K562 (cell line): Measurements from ENCODE around the gene ABHD8. TPM values are rescaled to one million over a fixed set of nuclear protein-coding genes. Genes with fewer than 3 reads are reported as not detected.
A peak's percentile ranks its signal among the peaks of the same experiment; 100 is the strongest.

Source experiments
- ATAC-seq: fragments of 200-7000 bp; cut with Tn5 transposase; 3 replicates; pipeline ENCODE4 v1.9.1; 2020; ENCODE audit warnings: moderate library complexity
- BruUV-seq: library from RNA; stranded (reverse); fragments of 400-500 nt; replicated peaks from 2 replicates; lab custom pipeline; 2021; lab: Mats Ljungman, UMichigan
- CTCF ChIA-PET: fragments of 300-600 bp; formaldehyde crosslinking; extraction: SDS; loops from one replicate; lab custom pipeline; 2021; ENCODE audit warnings: low intra/inter-chr PET ratio; lab: Yijun Ruan, JAX
- POLR2A ChIA-PET: fragments of 300-600, 350-650 bp; sonication (Branson Sonifier 250); formaldehyde crosslinking; extraction: SDS; loops from one replicate; lab custom pipeline; 2021; ENCODE audit warnings: antibody characterized with exemption, inconsistent platforms; lab: Yijun Ruan, JAX
- DNase-seq, 4 experiments: peaks; one replicate each; pipeline versions ENCODE4 v3.0.0 to v3.0.0-alpha.2; 2011 to 2018; ENCODE audit warnings: low spot score in 3 of 4, mixed read lengths in 3 of 4; ENCODE audit errors: extremely low read depth in 1 of 4
- FAIRE-seq: peaks from 2 replicates; lab custom pipeline; 2011; peaks lifted over from hg19 to GRCh38; lab: Jason Lieb, UNC
- H2AFZ ChIP-seq: 2 replicates; pipeline ENCODE4 v1.6.0; 2011; ENCODE audit warnings: low read depth, low read length, control low read depth, inconsistent platforms
- H3K27ac ChIP-seq: fragments of 200-600 bp; 3 replicates; pipeline ENCODE4 v1.8.0; 2011; ENCODE audit warnings: low read depth, mild to moderate bottlenecking, control low read depth, inconsistent platforms, low read length, moderate library complexity, mixed read lengths; ENCODE audit errors: extremely low read depth
- H3K27me3 ChIP-seq, 2 experiments: fragments of 300-600 bp in 1 of 2; 2 replicates in 1 of 2; 3 replicates in 1 of 2; pipeline versions ENCODE4 v1.6.0 to v1.8.0; 2011; ENCODE audit warnings: inconsistent platforms in 2 of 2, low read length in 2 of 2, mild to moderate bottlenecking in 1 of 2, mixed read lengths in 1 of 2, moderate library complexity in 1 of 2; ENCODE audit not compliant: control insufficient read depth in 2 of 2, insufficient read depth in 2 of 2
- H3K36me3 ChIP-seq: fragments of 300-600 bp; 3 replicates; pipeline ENCODE4 v1.8.0; 2011; ENCODE audit warnings: mild to moderate bottlenecking, low read length, inconsistent platforms; ENCODE audit not compliant: control insufficient read depth, insufficient read depth
- H3K4me1 ChIP-seq, 2 experiments: fragments of 200-600 bp in 1 of 2; replicated peaks in 1 of 2; 2 replicates in 1 of 2; 3 replicates in 1 of 2; pipeline versions ENCODE4 v1.5.1 to v1.8.0; 2011; ENCODE audit warnings: inconsistent platforms in 2 of 2, low read length in 2 of 2, mild to moderate bottlenecking in 1 of 2, mixed read lengths in 1 of 2, moderate library complexity in 1 of 2; ENCODE audit not compliant: control insufficient read depth in 2 of 2, insufficient read depth in 2 of 2
- H3K4me2 ChIP-seq: 2 replicates; pipeline ENCODE4 v1.6.1; 2011; ENCODE audit warnings: low read length, control low read depth, inconsistent platforms, mixed read lengths; ENCODE audit not compliant: insufficient read depth
- H3K4me3 ChIP-seq: fragments of 200-600 bp; sonication (generic), shearing (Covaris generic); 2 replicates; pipeline ENCODE4 v1.5.1; 2016; ENCODE audit warnings: control low read depth, inconsistent platforms
- H3K79me2 ChIP-seq: fragments of 200-600 bp; 3 replicates; pipeline ENCODE4 v1.8.0; 2011; ENCODE audit warnings: low read length, inconsistent platforms; ENCODE audit not compliant: control insufficient read depth, insufficient read depth
- H3K9ac ChIP-seq, 2 experiments: 2 replicates each; pipeline versions ENCODE4 v1.6.0 to v1.6.1; 2011; ENCODE audit warnings: low read depth in 2 of 2, low read length in 2 of 2, control low read depth in 1 of 2, inconsistent platforms in 1 of 2, mild to moderate bottlenecking in 1 of 2, mixed read lengths in 1 of 2; ENCODE audit not compliant: insufficient read depth in 1 of 2
- H3K9me1 ChIP-seq: one replicate; pipeline ENCODE4 v1.6.0; 2011; ENCODE audit warnings: inconsistent platforms, mild to moderate bottlenecking, low read length, moderate library complexity; ENCODE audit not compliant: control insufficient read depth, insufficient read depth
- H3K9me3 ChIP-seq: replicated peaks from 2 replicates; pipeline ENCODE4 v1.5.1; 2011; ENCODE audit warnings: low read depth, low read length, inconsistent platforms; ENCODE audit not compliant: control insufficient read depth, insufficient read depth
- H4K20me1 ChIP-seq: replicated peaks from 2 replicates; pipeline ENCODE4 v1.6.1; 2011; ENCODE audit warnings: low read length, inconsistent platforms, mixed read lengths; ENCODE audit not compliant: control insufficient read depth, insufficient read depth
- ADNP ChIP-seq: fragments of 200-800 bp; sonication (Bioruptor generic); IDR thresholded peaks from 2 replicates; pipeline ENCODE4 v1.6.1; 2016; ENCODE audit warnings: missing genetic modification characterization, missing compliant biosample characterization
- DEAF1 ChIP-seq: fragments of 450-650 bp; formaldehyde crosslinking; IDR thresholded peaks from 2 replicates; pipeline ENCODE4 v1.4.0; 2020; ENCODE audit warnings: mild to moderate bottlenecking, moderate library complexity
- FIP1L1 ChIP-seq: fragments of 200-400 bp; formaldehyde crosslinking; IDR thresholded peaks from 2 replicates; pipeline ENCODE4 v1.6.1; 2018; ENCODE audit warnings: mild to moderate bottlenecking, low read depth, low read length; ENCODE audit not compliant: poor library complexity, severe bottlenecking
- FOXK1 ChIP-seq: sonication (generic); formaldehyde crosslinking; IDR thresholded peaks from 2 replicates; pipeline ENCODE4 v1.8.0; 2022; ENCODE audit warnings: missing genetic modification reagents, mild to moderate bottlenecking, borderline replicate concordance
- JUND ChIP-seq, 2 experiments: IDR thresholded peaks; 2 replicates in 1 of 2; 3 replicates in 1 of 2; pipeline ENCODE4 v1.6.1; 2011; ENCODE audit warnings: borderline replicate concordance in 2 of 2, low read depth in 2 of 2, low read length in 2 of 2, improper control_type of control experiment in 1 of 2, missing biosample characterization in 1 of 2, missing genetic modification characterization in 1 of 2, missing genetic modification reagents in 1 of 2
- POLR2G ChIP-seq: fragments of 200-400 bp; formaldehyde crosslinking; IDR thresholded peaks from 2 replicates; pipeline ENCODE4 v1.6.1; 2017; ENCODE audit warnings: low read depth, mild to moderate bottlenecking, antibody characterized with exemption, low read length, moderate library complexity
- RBFOX2 ChIP-seq: fragments of 200-400 bp; formaldehyde crosslinking; IDR thresholded peaks from 2 replicates; pipeline ENCODE4 v1.6.1; 2017; ENCODE audit warnings: low read depth, mild to moderate bottlenecking, low read length, moderate library complexity
- RBM14 ChIP-seq: fragments of 200-400 bp; formaldehyde crosslinking; IDR thresholded peaks from 2 replicates; pipeline ENCODE4 v1.6.1; 2018; ENCODE audit warnings: low read depth, mild to moderate bottlenecking, low read length, moderate library complexity, borderline replicate concordance; ENCODE audit not compliant: insufficient read depth
- TEAD2 ChIP-seq: fragments of 450-650 bp; IDR thresholded peaks from 2 replicates; pipeline ENCODE4 v1.6.1; 2016; ENCODE audit warnings: missing genetic modification characterization, control low read depth, missing compliant biosample characterization
- YBX1 ChIP-seq: fragments of 450-650 bp; IDR thresholded peaks from 2 replicates; pipeline ENCODE4 v1.7.1; 2016; ENCODE audit warnings: mild to moderate bottlenecking
- ZBTB12 ChIP-seq: fragments of 250-450 bp; sonication (Bioruptor Pico); IDR thresholded peaks from 2 replicates; pipeline ENCODE4 v1.4.0; 2020
- WGBS: fragments of 100-300 bp; shearing (Covaris generic); methylation state at CpG from one replicate; pipeline ENCODE4 v1.1.6; 2016; ENCODE audit warnings: low coverage, mixed read lengths; ENCODE audit not compliant: insufficient coverage; ENCODE audit errors: missing lambda C conversion rate; 5-methylcytosine and 5-hydroxymethylcytosine counted together
- in situ Hi-C: fragments of 300-500 bp; cut with MboI; formaldehyde crosslinking; loops from 4 replicates; pipeline ENCODE4 v1.15.0; 2018; ENCODE audit warnings: inconsistent platforms, mixed read lengths
- intact Hi-C: fragments of 100-400 bp; cut with micrococcal nuclease; formaldehyde crosslinking; loops from 2 replicates; pipeline ENCODE4 v1.14.2; 2022
- polyA plus RNA-seq, 8 experiments: library from polyadenylated mRNA; depleted of rRNA in 4 of 8; stranded (reverse) in 5 of 8; unstranded in 3 of 8; fragments of >200 nt; fragmentation: Nextera tagmentation in 2 of 8; fragmentation: Illumina TruSeq in 1 of 8; extraction: Ambion mirVana in 2 of 8; extraction: Trizol in 1 of 8; gene quantifications; 2 replicates each; pipeline versions ENCODE4 v1.2.1 to v1.2.3, GENCODE V29; 2011 to 2014; ENCODE audit warnings: inconsistent platforms in 1 of 8, missing spikeins in 1 of 8
- total RNA-seq, 7 experiments: library from RNA; depleted of rRNA in 6 of 7; stranded (reverse); fragments of >200 nt in 6 of 7; fragmentation: Illumina TruSeq in 2 of 7; extraction: Trizol in 2 of 7; gene quantifications; 2 replicates each; pipeline versions ENCODE4 v1.2.1 to v1.2.3, GENCODE V29; 2011 to 2021; ENCODE audit warnings: low replicate concordance in 1 of 7
- TF ChIP-seq, protein P1 (sequence below), 2 experiments: fragments of 250-450 bp in 1 of 2; fragments of 450-650 bp in 1 of 2; sonication (Bioruptor Pico) in 1 of 2; IDR thresholded peaks; 2 replicates each; pipeline versions ENCODE4 v1.6.1 to v1.8.0; 2016 to 2021; ENCODE audit warnings: mild to moderate bottlenecking in 2 of 2, moderate library complexity in 2 of 2, missing compliant biosample characterization in 1 of 2, missing genetic modification characterization in 1 of 2

ABHD8 gene
- total and polyA plus RNA-seq, 9 of the 15 experiments (the other 6 are each of a cell fraction or from before 2014, with no cell fraction given) = 0.04 to 6.6 (median 2.0) TPM; not detected in 1

GRCh38 chr19:17327654-17328516 is 24.7 kb upstream of the ABHD8 start (continued):
- no peak for TF ChIP-seq DEAF1
- TF ChIP-seq RBFOX2 = peak; percentile 47; the same call in 1 of the 2 replicates
- TF ChIP-seq ADNP (tag) = no peak

GRCh38 chr19:17327068-17327653 is 23.9 kb upstream of the ABHD8 start:
- Histone ChIP-seq H3K4me3 (no peak overlapping the region), H3K27me3 (no peaks in the 10 kb centered on the region), H3K9ac (no peak overlapping the region), H3K9me1 (peaks cover 4% of the 10 kb centered on the region), H2AFZ (no peak overlapping the region), H4K20me1 (no peaks in the 10 kb centered on the region; the same call in 1 of the 2 replicates), H3K4me2 (no peak overlapping the region), H3K27ac (no peak overlapping the region), H3K36me3 (peaks cover 14% of the 10 kb centered on the region), H3K4me1 (peaks cover 3 to 51% of the 10 kb centered on the region in 2 experiments; a peak in 4 of 5 replicates), H3K79me2 (no peaks in the 10 kb centered on the region), H3K9me3 (no peaks in the 10 kb centered on the region)
- DNase-seq = no peak
- in situ Hi-C loops = no loop called here
- no peak for ATAC-seq
- POLR2A ChIA-PET = interaction anchor here (1.6 to 6.9 kb wide), 3 partner anchors 7 to 18 kb away, joined by 6 to 41 read pairs (median 9); partner anchors contain the start of genes ANO8 and DDA1
- 93% methylated on average over 9 of the region's 27 CpGs for WGBS
- intact Hi-C loops = no loop called here
- BruUV-seq = no TSS peak
- no peak for FAIRE-seq
- CTCF ChIA-PET = no interaction called here
- TF ChIP-seq JUND (IDR thresholded peaks at IDR 0.05; ENCODE audit: borderline replicate concordance, low read depth, low read length) (no peak), JUND (tag; IDR thresholded peaks at IDR 0.05; ENCODE audit: borderline replicate concordance, low read depth, low read length) (no peak), FIP1L1 (peak; percentile 20), TEAD2 (tag) (no peak), RBM14 (0 out of 2 replicates have a peak, but pooled peaks have one; percentile 56), FOXK1 (no peak), ZBTB12 (no peak), POLR2G (peak; percentile 46; the same call in 1 of the 2 replicates), YBX1 (no peak)
- TF ChIP-seq, protein P1, sequence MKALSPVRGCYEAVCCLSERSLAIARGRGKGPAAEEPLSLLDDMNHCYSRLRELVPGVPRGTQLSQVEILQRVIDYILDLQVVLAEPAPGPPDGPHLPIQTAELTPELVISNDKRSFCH (CRISPR knock-in tag; IDR thresholded peaks at IDR 0.05) = no peak
- TF ChIP-seq, protein P1 (tag; IDR thresholded peaks at IDR 0.05) = no peak
